ENCODE data around the gene STARD10. TPM values are rescaled to one million over a fixed set of nuclear protein-coding genes. Genes with fewer than 3 reads are reported as not detected.

STARD10 gene
- total and polyA plus RNA-seq, 2 experiments from 2014 or later, result 16.6 to 20.5 TPM

- no peak overlapping the region for H2AFZ ChIP-seq
- peaks cover 21% of the 10 kb centered on the region; the same call in 1 of the 2 replicates for H4K20me1 ChIP-seq (replicated peaks; ENCODE audit: insufficient read depth)
- no peaks in the 10 kb centered on the region for H3K36me3 ChIP-seq (ENCODE audit: insufficient read depth)
- H3K4me1 ChIP-seq (ENCODE audit: insufficient read depth), result no peaks in the 10 kb centered on the region
- peaks cover 50% of the 10 kb centered on the region for H3K79me2 ChIP-seq (replicated peaks; ENCODE audit: insufficient read depth)
- DNase-seq (ENCODE audit: low spot score) (no peak), ATAC-seq (no peak)
- H3K27me3 ChIP-seq (ENCODE audit: insufficient read depth), result no peaks in the 10 kb centered on the region
- no peak overlapping the region for H3K27ac ChIP-seq (ENCODE audit: low read depth)
- no peak overlapping the region for H3K4me3 Mint-ChIP-seq
- no peak overlapping the region for H3K4me3 ChIP-seq
- no peaks in the 10 kb centered on the region for H3F3A ChIP-seq (replicated peaks; ENCODE audit: low read depth)
- no peaks in the 10 kb centered on the region for H3K9me2 ChIP-seq (ENCODE audit: insufficient read depth)
- H3K27me3 Mint-ChIP-seq (ENCODE audit: insufficient read depth, low read depth, poor library complexity), result peaks cover 7% of the 10 kb centered on the region
- H3K4me1 Mint-ChIP-seq, result peaks cover 17% of the 10 kb centered on the region
- no peaks in the 10 kb centered on the region; the same call in 2 of the 3 replicates for H3K9me3 Mint-ChIP-seq
- H3K36me3 Mint-ChIP-seq (ENCODE audit: low read depth), result peaks cover 5% of the 10 kb centered on the region; the same call in 1 of the 3 replicates
- TF ChIP-seq ZNF114 (CRISPR knock-in tag; IDR thresholded peaks at IDR 0.05), result no peak
- TF ChIP-seq STAT1 (IDR thresholded peaks at IDR 0.05; ENCODE audit: unreplicated experiment), result no peak
- peak overlapping the region; percentile 19; the same call in 1 of the 2 replicates for H3K27ac Mint-ChIP-seq
- no peak overlapping the region for H3K4me2 ChIP-seq
Measured at GRCh38 chr11:72719551-72719950, 74.3 kb downstream of the STARD10 start.

- no peak overlapping the region for H3K27ac Mint-ChIP-seq
- Histone ChIP-seq H3K27ac (ENCODE audit: low read depth) (no peak overlapping the region), H3K4me2 (no peak overlapping the region), H2AFZ (no peak overlapping the region), H3K27me3 (ENCODE audit: insufficient read depth) (no peaks in the 10 kb centered on the region), H3K4me3 (no peak overlapping the region), H3K4me1 (ENCODE audit: insufficient read depth) (no peaks in the 10 kb centered on the region), H3K36me3 (ENCODE audit: insufficient read depth) (no peaks in the 10 kb centered on the region), H3K79me2 (replicated peaks; ENCODE audit: insufficient read depth) (peaks cover 46% of the 10 kb centered on the region), H4K20me1 (replicated peaks; ENCODE audit: insufficient read depth) (peaks cover 21% of the 10 kb centered on the region; the same call in 1 of the 2 replicates), H3K9me2 (ENCODE audit: insufficient read depth) (no peaks in the 10 kb centered on the region), H3F3A (replicated peaks; ENCODE audit: low read depth) (no peaks in the 10 kb centered on the region)
- H3K27me3 Mint-ChIP-seq (ENCODE audit: insufficient read depth, low read depth, poor library complexity), result peaks cover 10% of the 10 kb centered on the region
- no peak overlapping the region for H3K4me3 Mint-ChIP-seq
- peaks cover 22% of the 10 kb centered on the region for H3K4me1 Mint-ChIP-seq
- ATAC-seq, result no peak
- H3K36me3 Mint-ChIP-seq (ENCODE audit: low read depth), result peaks cover 5% of the 10 kb centered on the region; the same call in 2 of the 3 replicates
- no peaks in the 10 kb centered on the region; the same call in 2 of the 3 replicates for H3K9me3 Mint-ChIP-seq
- DNase-seq (ENCODE audit: low spot score), result no peak
- TF ChIP-seq, protein P1, sequence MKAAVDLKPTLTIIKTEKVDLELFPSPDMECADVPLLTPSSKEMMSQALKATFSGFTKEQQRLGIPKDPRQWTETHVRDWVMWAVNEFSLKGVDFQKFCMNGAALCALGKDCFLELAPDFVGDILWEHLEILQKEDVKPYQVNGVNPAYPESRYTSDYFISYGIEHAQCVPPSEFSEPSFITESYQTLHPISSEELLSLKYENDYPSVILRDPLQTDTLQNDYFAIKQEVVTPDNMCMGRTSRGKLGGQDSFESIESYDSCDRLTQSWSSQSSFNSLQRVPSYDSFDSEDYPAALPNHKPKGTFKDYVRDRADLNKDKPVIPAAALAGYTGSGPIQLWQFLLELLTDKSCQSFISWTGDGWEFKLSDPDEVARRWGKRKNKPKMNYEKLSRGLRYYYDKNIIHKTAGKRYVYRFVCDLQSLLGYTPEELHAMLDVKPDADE (IDR thresholded peaks at IDR 0.05), result no peak
- no peak for TF ChIP-seq POLR2AphosphoS5 (IDR thresholded peaks at IDR 0.05; ENCODE audit: low read depth)
- no peak for TF ChIP-seq ZNF114 (CRISPR knock-in tag; IDR thresholded peaks at IDR 0.05)
- TF ChIP-seq ZNF462 (CRISPR knock-in tag; IDR thresholded peaks at IDR 0.05), result no peak
- TF ChIP-seq CREB1 (CRISPR knock-in tag; IDR thresholded peaks at IDR 0.05; ENCODE audit: low read depth), result no peak
- TF ChIP-seq EZH2 (IDR thresholded peaks at IDR 0.05; ENCODE audit: low read depth, unreplicated experiment), result no peak
- no peak for TF ChIP-seq EZH2phosphoT487 (IDR thresholded peaks at IDR 0.05; ENCODE audit: unreplicated experiment)
- no peak for TF ChIP-seq JUNB (IDR thresholded peaks at IDR 0.05; ENCODE audit: unreplicated experiment)
- TF ChIP-seq REST (IDR thresholded peaks at IDR 0.05; ENCODE audit: unreplicated experiment), result no peak
- no peak for TF ChIP-seq STAT1 (IDR thresholded peaks at IDR 0.05; ENCODE audit: unreplicated experiment)
- TF ChIP-seq ZNF331 (CRISPR knock-in tag; IDR thresholded peaks at IDR 0.05; ENCODE audit: low read depth), result no peak
- no peak for TF ChIP-seq NANOG (IDR thresholded peaks at IDR 0.05; ENCODE audit: borderline replicate concordance)
Measured at GRCh38 chr11:72719144-72719543, 74.7 kb downstream of the STARD10 start.

Measured in GM23338 (cell line).